ENCODE measurements around the gene LRBA. TPM values are rescaled to one million over a fixed set of nuclear protein-coding genes. Genes with fewer than 3 reads are reported as not detected.

The LRBA gene
- total RNA-seq, 1 donor from 2014 or later: 58.0 TPM

DNA sequence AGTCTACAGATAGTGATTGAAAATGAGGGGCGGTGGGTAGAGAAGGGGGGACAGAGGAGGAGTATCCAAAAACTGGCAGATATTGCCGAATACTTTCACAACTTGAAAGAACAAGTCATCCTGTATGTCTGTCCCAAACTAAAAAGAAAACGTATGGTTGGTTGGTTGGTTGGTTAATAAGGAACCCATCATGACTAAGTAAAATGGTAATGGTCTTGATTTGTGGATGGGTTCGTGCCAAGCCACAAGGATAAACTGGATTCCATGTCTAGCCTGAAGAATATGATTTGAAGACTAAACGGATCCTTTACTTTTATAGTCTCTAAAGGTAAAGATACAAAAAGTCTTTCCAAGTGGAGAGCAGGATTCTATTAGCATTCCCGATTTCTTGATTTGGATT lies 728.4 kb downstream of the LRBA start:
- no peak for DNase-seq (ENCODE audit: low spot score)

DNA sequence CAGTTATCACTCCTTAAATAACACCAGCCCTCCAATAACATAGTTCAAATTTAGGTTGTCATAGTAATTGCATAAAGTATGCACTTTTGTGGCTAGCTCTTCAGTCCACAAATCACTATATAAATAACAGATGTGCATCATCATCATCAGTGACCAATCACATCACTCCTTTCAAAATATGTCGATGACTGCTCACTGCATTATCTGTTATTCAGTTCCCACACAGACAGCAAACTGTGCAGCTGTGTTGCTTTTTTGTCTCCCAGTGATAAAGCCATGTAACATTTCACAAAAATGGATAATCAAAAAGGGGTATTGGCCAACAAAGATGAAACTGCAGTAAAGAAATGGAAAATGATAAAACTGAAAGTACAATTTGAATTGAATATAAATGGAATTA lies 731.4 kb downstream of the LRBA start:
- no peak for DNase-seq (ENCODE audit: low spot score)

DNA sequence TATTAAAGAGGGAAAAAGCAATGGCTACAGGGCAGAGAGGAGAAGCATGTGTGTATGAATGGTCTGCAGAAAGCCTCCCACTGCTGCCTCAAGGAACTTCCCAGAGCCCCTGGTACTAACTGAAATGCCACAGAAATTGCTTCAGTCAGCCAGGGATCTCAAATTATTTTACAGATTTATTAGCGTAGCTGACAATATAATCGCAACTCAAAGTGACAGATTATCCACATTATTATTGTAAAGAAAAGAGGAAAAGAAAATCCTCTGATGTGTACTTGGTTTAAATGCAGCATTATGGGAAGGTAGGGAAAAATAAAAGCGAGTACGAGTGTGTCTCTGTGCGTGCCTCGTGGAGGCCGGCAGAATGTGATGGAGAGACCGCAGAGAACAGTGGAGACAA lies 734.1 kb downstream of the LRBA start:
- no peak for DNase-seq (ENCODE audit: low spot score)

DNA sequence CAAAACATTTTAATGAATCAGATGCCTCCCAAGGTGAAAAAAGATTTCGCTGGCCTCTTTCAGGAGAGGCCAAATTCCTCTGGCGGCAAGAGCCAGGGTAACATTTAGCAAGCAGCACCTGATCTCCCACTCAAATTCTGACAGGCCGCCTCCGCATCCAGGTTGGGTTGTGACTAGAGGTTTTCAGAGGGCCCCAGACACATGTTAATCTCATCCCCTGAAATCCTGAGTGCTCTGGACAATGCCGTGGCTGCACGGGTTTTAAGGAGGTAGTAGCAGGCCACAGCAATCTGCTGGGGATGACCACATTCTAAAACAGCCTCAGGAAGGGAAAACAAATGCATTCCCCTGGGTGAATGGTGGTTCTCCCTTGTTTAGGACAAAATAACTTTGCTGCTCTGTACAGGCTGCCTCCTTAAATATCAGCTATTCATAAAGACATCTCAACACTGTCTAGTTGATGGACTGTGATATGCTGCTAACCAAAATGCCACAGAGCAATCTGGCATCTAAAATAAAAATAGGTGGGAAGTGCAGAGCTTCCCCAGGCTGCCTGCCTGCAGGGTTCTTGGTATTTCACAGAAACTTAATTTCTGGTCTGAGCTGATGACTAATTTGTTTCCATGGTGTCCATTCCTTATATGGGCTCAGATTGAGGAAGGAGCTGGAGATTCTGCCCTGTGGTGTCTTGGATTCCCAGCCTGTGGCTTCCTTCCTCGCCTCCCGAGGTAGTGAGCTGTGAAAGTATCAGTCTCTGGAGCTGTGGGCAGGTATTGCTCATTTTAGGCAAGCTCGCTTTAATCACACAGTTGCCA lies 734.8 kb downstream of the LRBA start:
- peak; percentile 77 for DNase-seq (ENCODE audit: low spot score)

DNA sequence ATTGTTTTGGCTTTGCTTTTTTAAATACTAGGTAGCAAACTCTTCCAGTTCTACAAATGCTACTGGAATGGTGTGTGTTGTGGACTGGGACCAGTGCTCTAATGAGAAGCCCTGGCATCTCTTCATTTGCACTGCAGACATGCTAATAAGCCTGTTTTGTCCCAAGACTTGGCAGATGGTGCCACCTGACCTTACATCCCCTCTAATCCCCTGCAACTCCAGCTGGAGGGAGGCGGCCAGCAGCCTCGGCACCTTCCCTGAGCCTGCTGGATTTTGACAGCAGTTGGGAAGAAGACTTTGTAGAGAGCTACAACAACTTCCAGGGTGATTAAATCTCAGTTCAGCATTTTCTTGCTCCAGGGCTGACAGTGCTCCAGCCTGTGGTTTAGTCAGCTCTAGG lies 736.9 kb downstream of the LRBA start:
- DNase-seq (ENCODE audit: low spot score): no peak

DNA sequence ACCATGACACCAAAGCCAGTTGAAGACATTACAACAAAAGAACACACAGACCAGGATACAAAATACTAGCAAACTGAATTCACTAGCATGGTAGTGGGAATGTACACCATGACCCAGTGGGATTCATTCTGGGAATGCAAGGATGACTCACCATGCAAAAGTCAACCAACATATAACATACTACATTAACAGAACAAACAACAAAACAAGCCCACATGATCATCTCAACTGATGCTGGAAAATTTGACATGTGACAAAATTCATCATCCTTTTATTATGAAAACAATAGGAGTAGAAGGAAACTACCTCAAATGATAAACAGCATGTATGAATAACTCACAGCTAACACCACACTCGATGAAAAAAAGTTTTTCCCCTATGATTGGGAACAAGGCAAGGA lies 746.6 kb downstream of the LRBA start:
- DNase-seq (ENCODE audit: low spot score): no peak

DNA sequence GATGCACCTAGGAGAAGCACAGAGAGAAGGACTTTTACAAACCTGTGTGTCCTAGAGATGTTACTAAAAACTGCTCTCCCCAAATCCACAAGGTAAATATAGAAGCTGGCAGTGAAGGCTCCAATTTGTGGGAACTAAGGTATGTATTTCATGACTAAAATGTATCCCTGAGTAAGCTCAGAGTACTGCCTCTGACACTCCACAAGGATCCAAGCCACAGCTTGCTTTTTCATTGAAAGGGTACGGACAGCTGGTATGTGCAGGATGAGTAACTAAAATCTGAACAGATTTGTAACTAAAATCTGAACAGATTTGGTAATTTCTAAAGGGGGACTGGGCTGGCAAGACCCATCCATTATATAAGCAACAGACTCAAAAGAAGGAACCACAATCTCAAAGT lies 749.3 kb downstream of the LRBA start:
- DNase-seq (ENCODE audit: low spot score): no peak

DNA sequence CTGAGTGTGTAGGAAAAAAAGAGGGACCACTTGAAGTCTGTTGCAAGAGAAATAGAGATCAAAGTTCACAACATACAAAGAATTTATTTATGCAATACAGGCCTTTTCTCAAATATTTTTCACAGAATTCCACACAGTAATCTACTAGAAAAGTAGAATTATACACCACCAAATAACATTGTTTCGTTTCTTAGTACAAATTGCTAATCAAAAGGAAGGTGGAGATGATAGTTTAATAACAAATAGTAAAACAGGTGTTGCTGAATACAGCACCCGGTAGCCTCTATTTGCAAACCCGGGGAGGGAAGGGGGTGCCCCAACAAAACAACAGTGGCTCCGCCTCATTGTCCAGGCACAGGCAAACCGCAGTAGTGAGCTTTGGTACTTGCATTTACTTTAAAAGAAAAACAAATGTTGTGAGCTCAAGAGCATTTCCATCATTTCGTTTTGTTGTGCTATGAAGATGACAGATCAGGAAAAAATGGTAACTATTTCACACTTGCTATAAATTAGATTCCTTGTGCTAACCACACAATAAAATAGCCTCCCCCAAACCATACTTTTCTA lies 750.4 kb downstream of the LRBA start:
- DNase-seq (ENCODE audit: low spot score): no peak

DNA sequence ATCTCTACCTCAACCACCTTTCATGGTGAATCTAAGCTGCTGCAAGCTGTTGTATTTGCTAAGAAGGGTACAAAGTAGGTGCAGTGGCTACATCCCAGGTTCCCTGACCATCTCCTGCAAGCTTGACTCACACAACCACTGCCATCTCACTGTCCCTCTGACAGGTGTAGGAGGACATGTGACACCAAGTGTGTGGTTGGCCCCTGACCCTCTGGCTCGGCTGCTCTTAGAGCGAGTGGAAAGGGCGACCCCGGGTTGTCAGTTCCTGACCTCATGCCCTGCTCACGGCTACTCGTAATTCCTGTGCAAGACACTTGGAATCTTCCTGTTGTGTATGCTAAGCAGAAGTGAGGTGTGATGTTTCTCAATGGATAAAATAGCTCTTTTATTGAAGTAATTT lies 752.5 kb downstream of the LRBA start:
- DNase-seq (ENCODE audit: low spot score): no peak

DNA sequence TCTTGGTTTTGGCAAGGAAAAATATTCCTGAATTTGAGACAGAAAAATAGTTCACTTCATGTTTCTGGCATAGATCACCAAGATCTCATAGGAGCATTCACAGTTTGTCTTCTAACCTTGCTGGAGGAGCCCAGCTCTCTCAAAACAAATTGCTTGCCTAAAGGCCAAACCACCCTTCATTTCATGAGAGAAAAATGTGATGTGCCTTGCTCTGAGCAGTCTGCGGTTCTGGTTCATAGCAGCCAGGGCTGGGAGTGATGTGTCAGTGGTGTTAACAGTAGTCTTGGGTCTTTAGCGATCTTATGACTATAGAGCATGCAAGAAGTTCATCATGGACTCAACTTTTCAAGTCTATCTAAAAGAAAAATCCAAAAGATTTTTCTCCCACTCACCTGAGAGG lies 753.5 kb downstream of the LRBA start:
- no peak for DNase-seq (ENCODE audit: low spot score)

DNA sequence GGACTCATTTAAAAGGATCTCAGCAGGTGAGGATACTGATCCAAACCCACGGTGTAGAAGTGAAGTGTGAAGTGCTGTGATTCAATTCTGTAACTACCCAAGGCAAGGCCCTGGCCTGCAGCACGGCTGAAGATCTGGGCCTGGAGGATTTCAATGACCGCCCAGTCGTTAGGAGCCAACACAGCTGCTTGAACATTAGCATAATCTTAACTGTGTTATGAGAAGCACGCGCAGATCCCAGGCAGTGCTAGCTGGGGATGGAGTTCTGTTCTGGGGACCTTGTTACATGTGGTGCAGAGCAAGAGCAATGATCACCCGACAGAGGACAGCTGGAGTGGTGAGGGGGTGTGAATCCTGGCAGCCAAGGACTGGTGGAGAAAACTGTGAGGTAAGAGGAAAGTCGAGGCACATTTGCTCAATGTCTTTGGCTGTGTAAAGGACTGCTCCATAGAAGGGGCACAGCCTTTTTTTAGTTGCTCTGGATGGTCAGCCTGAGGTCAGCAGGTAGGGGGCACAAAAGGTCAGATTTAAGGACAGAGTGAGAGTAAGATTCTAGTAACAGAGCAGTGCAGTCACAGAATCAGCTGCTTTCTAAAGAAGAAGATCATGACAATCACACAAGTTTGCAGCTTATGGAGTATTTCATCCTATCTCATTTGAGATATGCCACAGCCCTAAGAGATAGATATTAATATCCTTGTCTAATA lies 755.1 kb downstream of the LRBA start:
- peak; percentile 67 for DNase-seq (ENCODE audit: low spot score)

DNA sequence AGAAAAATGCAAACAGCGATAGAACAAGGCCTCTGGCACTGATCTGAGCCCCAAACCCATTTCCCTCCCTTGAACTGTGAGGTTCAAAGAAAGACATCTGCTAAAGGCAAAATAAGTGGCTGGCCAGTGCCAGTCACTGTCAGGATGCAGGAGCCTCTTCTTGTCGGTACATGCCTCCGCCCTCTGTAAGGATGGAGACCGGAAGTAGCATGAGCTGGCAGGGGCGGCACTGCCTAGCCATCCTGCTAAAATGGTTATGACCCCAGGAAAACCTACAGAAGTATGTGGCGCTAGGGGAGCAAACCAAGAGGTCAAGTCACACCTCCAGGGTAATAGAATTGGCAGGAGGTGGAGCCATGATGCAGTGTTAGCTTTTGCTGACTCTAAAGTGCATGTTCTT lies 756.5 kb downstream of the LRBA start:
- no peak for DNase-seq (ENCODE audit: low spot score)

DNA sequence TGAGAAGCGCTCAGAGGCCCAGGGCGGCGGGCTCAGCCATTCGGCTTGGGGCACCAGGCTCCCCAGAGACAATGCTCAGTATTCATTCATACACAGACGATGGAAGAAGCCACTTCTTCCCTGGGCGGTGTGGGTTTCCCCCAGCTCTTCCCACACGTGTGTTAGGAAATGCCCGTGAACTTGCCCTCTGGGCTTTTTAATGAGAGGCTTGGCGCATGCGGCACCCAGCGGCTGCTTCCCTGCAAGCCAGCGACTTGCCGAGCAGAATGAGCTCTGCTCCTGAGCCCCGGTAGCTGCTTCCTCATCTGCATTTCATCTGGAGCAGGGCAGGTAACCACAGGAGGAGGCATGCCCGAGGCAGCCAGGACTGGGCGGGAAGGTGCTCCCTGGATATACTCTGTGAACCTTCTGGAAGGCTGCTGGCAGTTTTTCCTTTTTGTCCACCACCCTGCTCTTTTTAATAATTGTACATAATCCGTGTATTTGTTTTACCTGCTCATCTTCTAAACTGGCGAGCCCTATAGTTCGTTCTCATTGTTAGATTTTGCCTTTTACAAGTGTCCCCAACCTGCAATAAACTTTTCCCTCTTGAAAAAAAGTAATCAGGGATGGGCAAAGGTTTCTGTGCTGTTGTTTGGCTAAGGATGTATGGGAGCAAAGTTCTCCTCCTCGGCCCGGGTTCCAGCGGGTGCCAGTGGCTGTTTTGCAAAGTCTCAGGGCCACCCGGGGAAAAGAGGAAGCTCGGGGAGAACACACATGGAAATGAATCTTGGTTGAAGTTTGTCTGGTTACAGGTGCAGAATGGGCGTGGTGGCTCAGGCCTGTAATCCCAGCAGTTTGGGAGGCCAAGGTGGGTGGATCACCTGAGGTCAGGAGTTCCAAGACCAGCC lies 758.0 kb downstream of the LRBA start:
- no peak for DNase-seq (ENCODE audit: low spot score)

DNA sequence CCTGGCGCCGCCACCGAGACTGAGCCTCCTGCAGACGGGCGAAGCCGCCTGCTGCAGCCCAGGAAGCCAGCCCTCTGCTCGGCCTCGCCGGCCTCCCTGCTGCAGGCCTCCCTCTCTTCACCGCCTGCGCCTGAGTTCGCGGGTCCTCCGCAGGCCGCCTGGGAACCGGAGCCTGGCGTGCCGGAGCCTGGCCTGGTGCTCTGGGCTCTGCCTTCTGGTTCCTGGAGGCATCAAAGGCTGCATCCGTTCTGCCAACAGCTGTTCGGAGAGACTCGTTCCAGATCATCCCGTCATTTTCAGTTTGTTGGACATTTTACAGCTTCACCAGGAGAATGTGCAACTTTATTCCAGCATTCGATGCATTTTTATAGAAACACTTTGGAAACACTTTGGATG lies 758.9 kb downstream of the LRBA start:
- DNase-seq (ENCODE audit: low spot score): peak; percentile 41

DNA sequence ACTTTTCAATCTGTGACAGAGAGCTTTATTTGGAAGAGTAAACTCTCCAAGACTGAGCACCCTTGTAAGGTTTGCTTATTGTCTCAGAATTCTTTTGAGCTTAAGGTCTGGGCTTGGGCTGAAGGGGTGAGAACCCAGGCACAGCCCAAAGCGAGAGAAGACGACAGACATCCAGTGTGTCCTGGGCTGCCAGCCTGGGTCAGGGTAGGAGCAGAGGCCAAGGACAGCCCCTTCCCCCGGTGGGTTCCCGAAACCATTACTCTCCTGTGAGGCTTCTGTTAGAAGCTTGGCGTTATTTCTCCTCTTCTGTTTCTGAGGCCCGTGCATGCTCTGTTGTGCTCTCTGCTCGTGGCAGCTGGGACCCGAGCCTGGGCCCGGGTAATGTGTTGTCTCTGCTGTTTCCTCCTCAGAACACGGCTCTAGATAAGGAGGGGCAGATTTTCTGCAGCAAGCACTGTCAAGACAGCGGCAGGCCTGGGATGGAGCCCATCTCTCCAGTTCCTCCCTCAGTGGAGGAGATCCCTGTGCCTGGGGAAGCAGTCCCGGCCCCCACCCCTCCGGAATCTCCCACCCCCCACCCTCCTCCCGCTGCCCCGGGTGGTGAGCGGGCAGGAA lies 759.4 kb downstream of the LRBA start:
- peak; percentile 31 for DNase-seq (ENCODE audit: low spot score)

DNA sequence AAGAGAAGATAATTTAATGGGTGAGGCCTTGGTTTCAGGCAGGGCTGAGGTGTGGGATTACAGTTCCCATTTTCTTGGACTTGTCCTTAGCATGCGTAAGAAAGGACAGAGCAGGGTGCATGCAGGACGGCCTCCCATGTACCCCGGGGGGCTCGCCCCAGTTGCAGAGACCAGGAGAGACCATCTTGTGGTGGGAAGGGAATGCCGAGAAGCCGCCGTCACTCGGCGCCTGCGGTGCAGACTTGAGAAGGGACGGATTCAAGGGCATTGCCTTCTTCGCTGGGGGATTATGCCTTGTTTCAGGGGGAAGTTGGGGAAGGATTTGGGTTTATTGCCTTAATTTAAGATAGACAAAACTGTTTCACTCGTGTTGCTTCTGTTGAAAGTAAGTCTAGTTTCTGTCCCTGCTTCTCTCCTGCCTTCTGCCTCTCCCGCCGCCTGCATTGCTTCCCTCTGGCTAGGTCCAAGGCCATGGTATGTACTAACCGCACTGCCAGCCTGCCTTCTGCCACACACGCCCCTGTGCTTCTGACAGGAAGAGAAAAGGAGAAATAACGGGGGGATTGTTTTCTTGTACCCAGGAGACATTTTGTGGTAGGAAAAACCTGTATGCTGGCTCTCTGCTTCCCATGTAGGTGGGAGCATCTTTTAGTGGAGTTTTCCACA lies 761.0 kb downstream of the LRBA start:
- DNase-seq (ENCODE audit: low spot score): no peak

DNA sequence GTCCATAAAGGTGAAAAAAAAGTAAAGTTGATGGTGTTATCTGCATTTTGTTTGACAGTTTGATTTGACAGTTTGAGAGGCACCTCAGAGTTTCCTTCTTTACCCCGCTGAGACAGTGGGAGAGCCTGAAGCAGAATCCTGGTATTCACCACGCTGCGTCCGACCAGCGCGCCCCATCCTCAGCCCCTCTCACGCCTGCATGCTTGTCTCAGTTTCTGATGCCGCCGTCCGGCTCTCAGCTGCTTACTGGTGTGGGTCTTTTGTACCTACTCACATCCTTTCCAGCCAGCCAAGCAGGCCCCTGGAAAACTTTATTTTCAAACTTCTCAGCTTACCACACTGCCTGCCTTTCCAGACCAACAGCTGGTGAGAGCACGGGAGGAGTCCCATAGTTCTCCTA lies 761.7 kb downstream of the LRBA start:
- DNase-seq (ENCODE audit: low spot score): no peak

DNA sequence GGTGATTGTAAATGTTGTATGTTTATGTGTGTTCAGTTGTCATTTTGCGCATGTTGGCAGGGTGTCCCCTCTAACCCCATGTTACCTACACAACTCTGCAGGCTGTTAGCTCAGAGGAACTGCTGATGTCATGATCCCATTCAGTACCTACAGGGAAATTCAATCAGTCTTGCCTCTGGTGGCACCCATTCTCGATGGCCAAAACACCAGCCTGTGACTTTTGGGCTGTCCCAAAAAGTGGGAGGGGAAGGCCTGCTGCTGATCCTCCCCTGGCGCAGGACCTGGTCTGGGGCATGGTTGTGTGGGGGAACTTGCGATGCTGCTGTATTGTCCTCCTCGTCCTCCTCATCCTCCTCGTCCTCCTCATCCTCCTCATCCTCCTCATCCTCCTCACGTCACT lies 762.3 kb downstream of the LRBA start:
- DNase-seq (ENCODE audit: low spot score): no peak

DNA sequence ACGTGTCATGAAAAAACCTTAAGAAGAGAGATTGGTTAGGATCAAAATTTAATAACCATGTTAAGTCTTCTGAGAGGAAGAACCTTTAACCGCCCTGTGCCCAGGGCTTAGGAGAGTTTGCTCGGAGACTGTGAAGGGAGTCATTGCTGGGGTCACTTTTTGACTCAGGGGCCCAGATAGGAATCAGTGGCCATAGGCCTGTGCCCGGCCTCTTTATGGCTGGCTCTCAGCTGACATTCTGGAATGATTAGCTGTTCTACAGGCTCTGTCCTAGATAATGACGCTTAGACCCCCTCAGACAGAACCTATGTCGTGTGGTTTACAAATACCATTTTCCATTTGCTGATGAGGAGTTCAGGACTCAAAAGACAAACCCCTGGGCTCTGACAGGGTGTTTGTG lies 762.8 kb downstream of the LRBA start:
- no peak for DNase-seq (ENCODE audit: low spot score)

DNA sequence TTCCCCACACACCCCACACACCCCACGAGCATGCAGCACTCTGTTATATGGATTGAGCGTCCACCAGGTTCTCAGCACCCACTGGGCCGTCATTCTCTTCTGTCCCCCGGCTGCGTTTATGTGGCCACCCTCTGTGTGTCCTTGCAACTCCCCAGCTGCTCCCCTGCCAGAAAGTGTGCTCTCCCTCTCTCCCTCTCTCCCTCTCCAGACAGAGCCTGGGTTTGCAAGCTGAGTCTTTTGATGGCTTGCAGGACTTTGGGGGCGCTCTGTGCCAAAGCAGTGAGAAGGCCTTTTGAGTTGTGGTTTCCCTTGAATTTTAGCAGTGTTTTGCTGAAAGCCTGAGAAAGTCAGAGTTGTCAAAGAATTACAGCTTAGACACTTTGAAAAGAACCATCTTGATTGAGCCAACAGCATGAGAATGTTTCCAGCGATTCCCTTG lies 763.3 kb downstream of the LRBA start:
- DNase-seq (ENCODE audit: low spot score): peak; percentile 79
